HepG2 (cell line): ENCODE results near the gene TCN1. TPM values are rescaled to one million over a fixed set of nuclear protein-coding genes. Genes with fewer than 3 reads are reported as not detected.

Experiments used
- ATAC-seq: fragments of 200-7000 bp; cut with Tn5 transposase; 3 replicates; pipeline ENCODE4 v1.9.1; 2020; ENCODE audit warnings: mild to moderate bottlenecking, moderate library complexity
- BruUV-seq: library from RNA; stranded (reverse); fragments of 400-500 nt; replicated peaks from 2 replicates; lab custom pipeline; 2021; lab: Mats Ljungman, UMichigan
- CTCF ChIA-PET: fragments of 300-600 bp; formaldehyde crosslinking; extraction: SDS; loops from one replicate; lab custom pipeline; 2021; ENCODE audit warnings: low total read pairs, inconsistent platforms, low intra/inter-chr PET ratio; lab: Yijun Ruan, JAX
- POLR2A ChIA-PET: fragments of 350-600 bp; sonication (Branson Sonifier 250); formaldehyde crosslinking; loops from one replicate; lab custom pipeline; 2020; ENCODE audit warnings: antibody characterized with exemption, inconsistent platforms; lab: Yijun Ruan, JAX
- DNase-seq: peaks from one replicate; pipeline ENCODE4 v3.0.0-alpha.2; 2015; ENCODE audit warnings: low spot score
- FAIRE-seq: peaks from 3 replicates; lab custom pipeline; 2011; peaks lifted over from hg19 to GRCh38; lab: Jason Lieb, UNC
- H2AFZ ChIP-seq: one replicate; pipeline ENCODE4 v1.6.1; 2011; ENCODE audit warnings: low read length, inconsistent platforms
- H3K27ac ChIP-seq: fragments of 300-600 bp; 3 replicates; pipeline ENCODE4 v1.8.0; 2011; ENCODE audit warnings: mixed run types, mild to moderate bottlenecking, mixed read lengths, low read length, inconsistent platforms; ENCODE audit not compliant: insufficient read depth; ENCODE audit errors: extremely low read length
- H3K27me3 ChIP-seq, 2 experiments: fragments of 200-600 bp in 1 of 2; 2 replicates in 1 of 2; 3 replicates in 1 of 2; pipeline versions ENCODE4 v1.6.0 to v1.8.0; 2011; ENCODE audit warnings: low read length in 2 of 2, mild to moderate bottlenecking in 2 of 2, moderate library complexity in 2 of 2, inconsistent platforms in 1 of 2; ENCODE audit not compliant: insufficient read depth in 2 of 2, control insufficient read depth in 1 of 2
- H3K36me3 ChIP-seq, 2 experiments: fragments of 200-600 bp in 1 of 2; replicated peaks in 1 of 2; 2 replicates in 1 of 2; 3 replicates in 1 of 2; pipeline versions ENCODE4 v1.5.1 to v1.8.0; 2011; ENCODE audit warnings: low read length in 2 of 2, inconsistent platforms in 1 of 2; ENCODE audit not compliant: insufficient read depth in 2 of 2, control insufficient read depth in 1 of 2
- H3K4me1 ChIP-seq: 2 replicates; pipeline ENCODE4 v1.5.1; 2012; ENCODE audit warnings: low read length, inconsistent platforms; ENCODE audit not compliant: insufficient read depth
- H3K4me2 ChIP-seq: 2 replicates; pipeline ENCODE4 v1.6.0; 2011; ENCODE audit warnings: low read depth, low read length, inconsistent platforms
- H3K4me3 ChIP-seq, 3 experiments: fragments of 200-600 bp in 1 of 3; sonication (generic), shearing (Covaris generic) in 1 of 3; replicated peaks in 1 of 3; 2 replicates each; pipeline ENCODE4 v1.5.1; 2011 to 2016; ENCODE audit warnings: low read length in 3 of 3, inconsistent platforms in 2 of 3, low read depth in 2 of 3, mild to moderate bottlenecking in 2 of 3, control low read depth in 1 of 3, mixed read lengths in 1 of 3; ENCODE audit not compliant: insufficient read depth in 1 of 3
- H3K79me2 ChIP-seq: one replicate; pipeline ENCODE4 v1.6.1; 2011; ENCODE audit warnings: low read length, inconsistent platforms; ENCODE audit not compliant: insufficient read depth
- H3K9ac ChIP-seq: 2 replicates; pipeline ENCODE4 v1.6.0; 2011; ENCODE audit warnings: mild to moderate bottlenecking, low read depth, low read length, inconsistent platforms; ENCODE audit not compliant: insufficient read depth
- H3K9me3 ChIP-seq: 2 replicates; pipeline ENCODE4 v1.5.1; 2012; ENCODE audit warnings: mild to moderate bottlenecking, low read length
- H4K20me1 ChIP-seq: 2 replicates; pipeline ENCODE4 v1.6.0; 2011; ENCODE audit warnings: inconsistent platforms, mild to moderate bottlenecking, low read length, moderate library complexity; ENCODE audit not compliant: insufficient read depth
- ASH2L ChIP-seq: fragments of 300-600, 200-600 bp; sonication (generic); IDR thresholded peaks from 2 replicates; pipeline ENCODE4 v1.7.0; 2017; ENCODE audit warnings: low read depth, mild to moderate bottlenecking, moderate library complexity, mixed read lengths, low read length; ENCODE audit not compliant: insufficient read length
- GABPA ChIP-seq, 2 experiments: IDR thresholded peaks; 2 replicates each; pipeline ENCODE4 v1.6.1; 2011 to 2016; ENCODE audit warnings: low read depth in 2 of 2, low read length in 1 of 2, missing biosample characterization in 1 of 2, missing genetic modification characterization in 1 of 2
- HMGXB4 ChIP-seq, 2 experiments: sonication (generic) in 1 of 2; formaldehyde crosslinking in 1 of 2; IDR thresholded peaks; 2 replicates each; pipeline versions ENCODE4 v1.4.0 to v1.6.1; 2018 to 2020; ENCODE audit warnings: missing genetic modification reagents in 2 of 2, borderline replicate concordance in 1 of 2, low read depth in 1 of 2, mild to moderate bottlenecking in 1 of 2, missing biosample characterization in 1 of 2
- KMT2A ChIP-seq: sonication (generic); formaldehyde crosslinking; IDR thresholded peaks from 2 replicates; pipeline ENCODE4 v1.4.0; 2020; ENCODE audit warnings: missing genetic modification reagents
- NR1H2 ChIP-seq: sonication (generic); formaldehyde crosslinking; IDR thresholded peaks from 2 replicates; pipeline ENCODE4 v1.8.1; 2022; ENCODE audit warnings: low read depth, missing genetic modification reagents, borderline replicate concordance
- RERE ChIP-seq: IDR thresholded peaks from 2 replicates; pipeline ENCODE4 v1.6.1; 2016; ENCODE audit warnings: low read depth, missing genetic modification reagents, missing compliant biosample characterization
- TBX3 ChIP-seq: fragments of 450-650 bp; IDR thresholded peaks from 2 replicates; pipeline ENCODE4 v1.6.1; 2017; ENCODE audit warnings: antibody characterized with exemption, mild to moderate bottlenecking, inconsistent platforms, borderline replicate concordance
- TFDP2 ChIP-seq: sonication (generic); formaldehyde crosslinking; IDR thresholded peaks from 2 replicates; pipeline ENCODE4 v1.4.0; 2020; ENCODE audit warnings: missing genetic modification reagents
- ZBTB1 ChIP-seq: sonication (generic); formaldehyde crosslinking; IDR thresholded peaks from 2 replicates; pipeline ENCODE4 v1.4.0; 2020; ENCODE audit warnings: missing genetic modification reagents, borderline replicate concordance
- ZNF569 ChIP-seq: sonication (generic); formaldehyde crosslinking; IDR thresholded peaks from 2 replicates; pipeline ENCODE4 v1.5.0; 2020; ENCODE audit warnings: mild to moderate bottlenecking, missing genetic modification reagents, moderate library complexity, borderline replicate concordance
- ZNF740 ChIP-seq: sonication (generic); formaldehyde crosslinking; IDR thresholded peaks from 2 replicates; pipeline ENCODE4 v1.4.0; 2020; ENCODE audit warnings: missing genetic modification reagents
- ZNF746 ChIP-seq: sonication (generic); formaldehyde crosslinking; IDR thresholded peaks from 2 replicates; pipeline ENCODE4 v1.8.0; 2022; ENCODE audit warnings: mild to moderate bottlenecking, missing genetic modification reagents
- ZNF781 ChIP-seq: sonication (generic); formaldehyde crosslinking; IDR thresholded peaks from 2 replicates; pipeline ENCODE4 v1.5.1; 2020; ENCODE audit warnings: borderline replicate concordance, mild to moderate bottlenecking, missing genetic modification reagents; ENCODE audit errors: not compliant biosample characterization
- WGBS: methylation state at CpG from one replicate; pipeline ENCODE4 v1.1.6; 2017; ENCODE audit warnings: low lambda C conversion rate; 5-methylcytosine and 5-hydroxymethylcytosine counted together
- in situ Hi-C: cut with HindIII; loops from 2 replicates; pipeline ENCODE4 v1.10.0; 2017; ENCODE audit warnings: low pct_unique_long_range_greater_than_20kb; ENCODE audit not compliant: extremely low pct_ligation_motif_present
- intact Hi-C: fragments of 100-400 bp; cut with micrococcal nuclease; formaldehyde crosslinking; loops from one replicate; pipeline ENCODE4 v1.10.0; 2022; ENCODE audit not compliant: unreplicated experiment
- polyA plus RNA-seq, 8 experiments: library from polyadenylated mRNA; depleted of rRNA in 3 of 8; stranded (reverse) in 7 of 8; unstranded in 1 of 8; fragments of >200 nt; fragmentation: Illumina TruSeq in 4 of 8; extraction: Trizol in 4 of 8; gene quantifications; 2 replicates each; pipeline versions ENCODE4 v1.2.1 to v1.2.3, GENCODE V29; 2011 to 2016; ENCODE audit warnings: low read depth in 4 of 8, missing spikeins in 1 of 8, mixed read lengths in 1 of 8; ENCODE audit not compliant: insufficient read depth in 1 of 8
- total RNA-seq, 5 experiments: library from RNA; depleted of rRNA; stranded (reverse); fragments of >200 nt; fragmentation: Illumina TruSeq; extraction: Trizol; gene quantifications; 2 replicates each; pipeline ENCODE4 v1.2.3, GENCODE V29; 2016; ENCODE audit warnings: low read depth in 1 of 5

The TCN1 gene
- total and polyA plus RNA-seq, 2 of the 13 experiments (the other 11 are each of a cell fraction or from before 2014, with no cell fraction given), result not detected

GRCh38 chr11:59883597-59883996 lies 17.3 kb upstream of the TCN1 start (continued):
- TF ChIP-seq RERE (CRISPR knock-in tag), result no peak
- TF ChIP-seq TFDP2, result no peak
- no peak for TF ChIP-seq NR1H2 (CRISPR knock-in tag)
- TF ChIP-seq KMT2A (CRISPR knock-in tag), result no peak
- TF ChIP-seq, all 625 proteins: peak for 0

GRCh38 chr11:59879567-59879966 lies 13.3 kb upstream of the TCN1 start:
- intact Hi-C loops (no loop called here), in situ Hi-C loops (no loop called here)
- H4K20me1 ChIP-seq, result no peaks in the 10 kb centered on the region
- H3K4me2 ChIP-seq, result no peak overlapping the region
- FAIRE-seq, result no peak
- no peak overlapping the region for H2AFZ ChIP-seq
- H3K9me3 ChIP-seq, result no peaks in the 10 kb centered on the region
- no peak for ATAC-seq
- CTCF ChIA-PET, result no interaction called here
- no peak overlapping the region for H3K9ac ChIP-seq
- BruUV-seq, result no TSS peak
- POLR2A ChIA-PET, result no interaction called here
- no peak for DNase-seq
- H3K79me2 ChIP-seq, result no peaks in the 10 kb centered on the region
- H3K27ac ChIP-seq, result no peak overlapping the region
- no peaks in the 10 kb centered on the region for H3K36me3 ChIP-seq
- no peak overlapping the region for H3K4me3 ChIP-seq
- H3K27me3 ChIP-seq, result no peaks in the 10 kb centered on the region
- H3K4me1 ChIP-seq, result peaks cover 10% of the 10 kb centered on the region
- 0% methylated on average over 1 of the region's 1 CpG for WGBS
- TF ChIP-seq ZNF781 (CRISPR knock-in tag) (no peak), GABPA (IDR thresholded peaks at IDR 0.05; ENCODE audit: low read depth, low read length) (no peak), GABPA (CRISPR knock-in tag; IDR thresholded peaks at IDR 0.05; ENCODE audit: low read depth) (no peak), HMGXB4 (CRISPR knock-in tag; IDR thresholded peaks at IDR 0.05; ENCODE audit: borderline replicate concordance in 1 of 2, low read depth in 1 of 2) (no peak), NR1H2 (CRISPR knock-in tag) (no peak), ZNF569 (CRISPR knock-in tag) (no peak), ASH2L (no peak), ZNF746 (CRISPR knock-in tag) (no peak), TBX3 (no peak), ZBTB1 (CRISPR knock-in tag) (no peak), ZNF740 (no peak)
